ENCODE data around the gene CDKAL1. TPM values are rescaled to one million over a fixed set of nuclear protein-coding genes. Genes with fewer than 3 reads are reported as not detected.
"Not testable (repeated sequence)": the region's sequence is repeated elsewhere in the genome, so short reads cannot be mapped to it uniquely, and the experiment has no call there.

Gene CDKAL1
- polyA plus RNA-seq, 1 donor from 2014 or later = 29.2 TPM

- H3K27me3 Mint-ChIP-seq = no peaks in the 10 kb centered on the region
- no peak overlapping the region for H3K27ac Mint-ChIP-seq
- H3K4me1 Mint-ChIP-seq = peaks cover 0 to 10% (median 4%) of the 10 kb centered on the region in 3 donors
- no peaks in the 10 kb centered on the region for H3K36me3 Mint-ChIP-seq
- H3K4me3 Mint-ChIP-seq = no peak overlapping the region
- H3K9me3 Mint-ChIP-seq = no peaks in the 10 kb centered on the region
Observed at GRCh38 chr6:20569000-20569610, 34.8 kb downstream of the CDKAL1 start.

GRCh38 chr6:20571261-20571660 is 37.0 kb downstream of the CDKAL1 start:
- no peak overlapping the region for H3K4me3 Mint-ChIP-seq
- H3K27ac Mint-ChIP-seq = no peak overlapping the region
- H3K4me1 Mint-ChIP-seq = peaks cover 0 to 6% (median 2%) of the 10 kb centered on the region in 3 donors
- no peaks in the 10 kb centered on the region for H3K9me3 Mint-ChIP-seq
- H3K27me3 Mint-ChIP-seq = no peaks in the 10 kb centered on the region
- H3K36me3 Mint-ChIP-seq = no peaks in the 10 kb centered on the region

- Mint-ChIP-seq H3K27me3 (no peaks in the 10 kb centered on the region), H3K9me3 (no peaks in the 10 kb centered on the region), H3K4me3 (no peak overlapping the region), H3K4me1 (peaks cover 0 to 6% (median 2%) of the 10 kb centered on the region in 3 donors), H3K27ac (no peak overlapping the region), H3K36me3 (no peaks in the 10 kb centered on the region)
Observed at GRCh38 chr6:20572288-20572687, 38.0 kb downstream of the CDKAL1 start.

GRCh38 chr6:20572940-20573339 is 38.7 kb downstream of the CDKAL1 start:
- Mint-ChIP-seq H3K9me3 (no peaks in the 10 kb centered on the region), H3K27me3 (no peaks in the 10 kb centered on the region), H3K27ac (no peak overlapping the region), H3K36me3 (no peaks in the 10 kb centered on the region), H3K4me3 (no peak overlapping the region), H3K4me1 (peaks cover 0 to 6% (median 2%) of the 10 kb centered on the region in 3 donors)

GRCh38 chr6:20574355-20574754 is 40.1 kb downstream of the CDKAL1 start:
- Mint-ChIP-seq H3K4me3 (no peak overlapping the region), H3K4me1 (peaks cover 0 to 4% (median 0%) of the 10 kb centered on the region in 3 donors), H3K36me3 (no peaks in the 10 kb centered on the region), H3K27me3 (no peaks in the 10 kb centered on the region), H3K27ac (no peak overlapping the region), H3K9me3 (no peaks in the 10 kb centered on the region)

GRCh38 chr6:20575125-20575524 is 40.9 kb downstream of the CDKAL1 start:
- Mint-ChIP-seq H3K27ac (no peak overlapping the region), H3K4me3 (no peak overlapping the region), H3K4me1 (peaks cover 1 to 4% (median 4%) of the 10 kb centered on the region in 3 donors), H3K27me3 (no peaks in the 10 kb centered on the region), H3K9me3 (no peaks in the 10 kb centered on the region), H3K36me3 (peaks cover 2% of the 10 kb centered on the region)

GRCh38 chr6:20575704-20576451 is 41.6 kb downstream of the CDKAL1 start:
- H3K27me3 Mint-ChIP-seq = no peaks in the 10 kb centered on the region
- no peak overlapping the region for H3K4me3 Mint-ChIP-seq
- H3K27ac Mint-ChIP-seq = no peak overlapping the region
- H3K36me3 Mint-ChIP-seq = peaks cover 4% of the 10 kb centered on the region
- peaks cover 1 to 4% (median 4%) of the 10 kb centered on the region in 3 donors for H3K4me1 Mint-ChIP-seq
- H3K9me3 Mint-ChIP-seq = no peaks in the 10 kb centered on the region

GRCh38 chr6:20577173-20577688 is 43.0 kb downstream of the CDKAL1 start:
- Mint-ChIP-seq H3K36me3 (peaks cover 6% of the 10 kb centered on the region), H3K4me1 (peaks cover 3 to 4% (median 4%) of the 10 kb centered on the region in 3 donors), H3K27ac (no peak overlapping the region), H3K9me3 (no peaks in the 10 kb centered on the region), H3K4me3 (no peak overlapping the region), H3K27me3 (no peaks in the 10 kb centered on the region)

GRCh38 chr6:20581070-20581469 is 46.8 kb downstream of the CDKAL1 start:
- no peak overlapping the region for H3K27ac Mint-ChIP-seq
- H3K4me1 Mint-ChIP-seq = peaks cover 7 to 10% (median 9%) of the 10 kb centered on the region in 3 donors
- H3K27me3 Mint-ChIP-seq = no peaks in the 10 kb centered on the region
- H3K4me3 Mint-ChIP-seq = no peak overlapping the region
- H3K9me3 Mint-ChIP-seq = no peaks in the 10 kb centered on the region
- peaks cover 10% of the 10 kb centered on the region for H3K36me3 Mint-ChIP-seq

GRCh38 chr6:20582586-20583443 is 48.6 kb downstream of the CDKAL1 start:
- peaks cover 7 to 10% (median 9%) of the 10 kb centered on the region in 3 donors for H3K4me1 Mint-ChIP-seq
- no peak overlapping the region for H3K4me3 Mint-ChIP-seq
- H3K27ac Mint-ChIP-seq = peak overlapping the region in 2 of 3 donors; percentile 24 to 70
- peaks cover 11% of the 10 kb centered on the region for H3K36me3 Mint-ChIP-seq
- H3K27me3 Mint-ChIP-seq = no peaks in the 10 kb centered on the region
- no peaks in the 10 kb centered on the region for H3K9me3 Mint-ChIP-seq

GRCh38 chr6:20583444-20583800 is 49.2 kb downstream of the CDKAL1 start:
- H3K4me1 Mint-ChIP-seq = peaks cover 9 to 15% (median 12%) of the 10 kb centered on the region in 3 donors
- H3K9me3 Mint-ChIP-seq = no peaks in the 10 kb centered on the region
- peak overlapping the region in 1 of 3 donors; percentile 21 for H3K27ac Mint-ChIP-seq
- no peaks in the 10 kb centered on the region for H3K27me3 Mint-ChIP-seq
- H3K4me3 Mint-ChIP-seq = no peak overlapping the region
- H3K36me3 Mint-ChIP-seq = peaks cover 11% of the 10 kb centered on the region

- no peaks in the 10 kb centered on the region for H3K27me3 Mint-ChIP-seq
- peaks cover 13 to 20% (median 14%) of the 10 kb centered on the region in 3 donors for H3K4me1 Mint-ChIP-seq
- no peaks in the 10 kb centered on the region for H3K9me3 Mint-ChIP-seq
- H3K4me3 Mint-ChIP-seq = no peak overlapping the region
- no peak overlapping the region for H3K27ac Mint-ChIP-seq
- peaks cover 11% of the 10 kb centered on the region for H3K36me3 Mint-ChIP-seq
Observed at GRCh38 chr6:20584100-20584731, 50.0 kb downstream of the CDKAL1 start.

GRCh38 chr6:20589266-20589665 is 55.0 kb downstream of the CDKAL1 start:
- no peaks in the 10 kb centered on the region for H3K27me3 Mint-ChIP-seq

GRCh38 chr6:20590476-20590875 is 56.2 kb downstream of the CDKAL1 start:
- H3K36me3 Mint-ChIP-seq = peaks cover 35% of the 10 kb centered on the region
- not testable (repeated sequence) for H3K27me3 Mint-ChIP-seq, H3K27ac Mint-ChIP-seq, H3K4me3 Mint-ChIP-seq
- peaks cover 3 to 16% (median 4%) of the 10 kb centered on the region in 3 donors for H3K9me3 Mint-ChIP-seq
- peaks cover 8 to 16% (median 9%) of the 10 kb centered on the region in 3 donors for H3K4me1 Mint-ChIP-seq

More at GRCh38 chr6:20589266-20589665, 55.0 kb downstream of the CDKAL1 start:
- Mint-ChIP-seq H3K4me1 (peaks cover 7 to 16% (median 9%) of the 10 kb centered on the region in 3 donors), H3K36me3 (peaks cover 25% of the 10 kb centered on the region), H3K4me3 (peak overlapping the region in 1 of 4 donors; percentile 2), H3K27ac (no peak overlapping the region), H3K9me3 (peaks cover 0 to 10% (median 3%) of the 10 kb centered on the region in 3 donors)
